DOHH2 (cell line): Measurements from ENCODE around the gene MUC5B.
"Not testable (repeated sequence)": the region's sequence is repeated elsewhere in the genome, so short reads cannot be mapped to it uniquely, and the experiment has no call there.

ENCODE experiments used
- EZH2phosphoT487 ChIP-seq: fragments of 200-600 bp; sonication (generic); IDR thresholded peaks from 2 replicates; pipeline ENCODE4 v1.6.1; 2017; ENCODE audit warnings: borderline replicate concordance, mild to moderate bottlenecking, antibody characterized with exemption, low read length, moderate library complexity, mixed read lengths
- TF ChIP-seq, protein P1 (sequence below): fragments of 200-600 bp; sonication (generic); IDR thresholded peaks from one replicate; pipeline ENCODE4 v1.5.1; 2014; ENCODE audit warnings: antibody characterized with exemption, mild to moderate bottlenecking, low read depth, low read length; ENCODE audit not compliant: poor library complexity, severe bottlenecking

DNA sequence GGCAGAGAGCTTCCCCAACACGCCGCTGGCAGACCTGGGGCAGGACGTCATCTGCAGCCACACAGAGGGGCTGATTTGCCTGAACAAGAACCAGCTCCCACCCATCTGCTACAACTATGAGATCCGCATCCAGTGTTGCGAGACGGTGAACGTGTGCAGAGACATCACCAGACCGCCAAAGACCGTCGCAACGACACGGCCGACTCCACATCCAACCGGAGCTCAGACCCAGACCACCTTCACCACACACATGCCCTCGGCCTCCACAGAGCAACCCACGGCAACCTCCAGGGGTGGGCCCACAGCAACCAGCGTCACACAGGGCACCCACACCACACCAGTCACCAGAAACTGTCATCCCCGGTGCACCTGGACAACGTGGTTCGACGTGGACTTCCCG, 38.7 kb upstream of the MUC5B start:
- TF ChIP-seq, protein P1, sequence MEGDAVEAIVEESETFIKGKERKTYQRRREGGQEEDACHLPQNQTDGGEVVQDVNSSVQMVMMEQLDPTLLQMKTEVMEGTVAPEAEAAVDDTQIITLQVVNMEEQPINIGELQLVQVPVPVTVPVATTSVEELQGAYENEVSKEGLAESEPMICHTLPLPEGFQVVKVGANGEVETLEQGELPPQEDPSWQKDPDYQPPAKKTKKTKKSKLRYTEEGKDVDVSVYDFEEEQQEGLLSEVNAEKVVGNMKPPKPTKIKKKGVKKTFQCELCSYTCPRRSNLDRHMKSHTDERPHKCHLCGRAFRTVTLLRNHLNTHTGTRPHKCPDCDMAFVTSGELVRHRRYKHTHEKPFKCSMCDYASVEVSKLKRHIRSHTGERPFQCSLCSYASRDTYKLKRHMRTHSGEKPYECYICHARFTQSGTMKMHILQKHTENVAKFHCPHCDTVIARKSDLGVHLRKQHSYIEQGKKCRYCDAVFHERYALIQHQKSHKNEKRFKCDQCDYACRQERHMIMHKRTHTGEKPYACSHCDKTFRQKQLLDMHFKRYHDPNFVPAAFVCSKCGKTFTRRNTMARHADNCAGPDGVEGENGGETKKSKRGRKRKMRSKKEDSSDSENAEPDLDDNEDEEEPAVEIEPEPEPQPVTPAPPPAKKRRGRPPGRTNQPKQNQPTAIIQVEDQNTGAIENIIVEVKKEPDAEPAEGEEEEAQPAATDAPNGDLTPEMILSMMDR = not testable (repeated sequence)
- not testable (repeated sequence) for TF ChIP-seq EZH2phosphoT487
